Stomach smooth muscle (tissue), 2 donors: ENCODE data around the gene MOCS2.
A peak's percentile ranks its signal among the peaks of the same experiment; 100 is the strongest.

Experiments
- H3K27ac ChIP-seq: one replicate; pipeline ENCODE4 v1.7.0; 2013; ENCODE audit warnings: mild to moderate bottlenecking, low read length, inconsistent platforms
- H3K27me3 ChIP-seq, 2 donors: one replicate each; pipeline ENCODE4 v1.7.0; 2013; ENCODE audit warnings: low read length in 2 of 2; ENCODE audit not compliant: insufficient read depth in 2 of 2, control insufficient read depth in 1 of 2
- H3K36me3 ChIP-seq, 2 donors: one replicate each; pipeline ENCODE4 v1.7.0; 2013; ENCODE audit warnings: low read length in 2 of 2; ENCODE audit not compliant: control insufficient read depth in 2 of 2, insufficient read depth in 2 of 2
- H3K4me1 ChIP-seq: one replicate; pipeline ENCODE4 v1.7.0; 2013; ENCODE audit warnings: low read length; ENCODE audit not compliant: control insufficient read depth, insufficient read depth
- H3K4me3 ChIP-seq, 2 donors: one replicate each; pipeline ENCODE4 v1.7.0; 2013; ENCODE audit warnings: low read length in 2 of 2
- H3K9ac ChIP-seq, 2 donors: one replicate each; pipeline ENCODE4 v1.7.0; 2013; ENCODE audit warnings: low read length in 2 of 2, mild to moderate bottlenecking in 1 of 2
- H3K9me3 ChIP-seq, 2 donors: one replicate each; pipeline ENCODE4 v1.7.0; 2013; ENCODE audit warnings: low read length in 2 of 2; ENCODE audit not compliant: control insufficient read depth in 2 of 2
- donor health status: healthy.
- donor health status: Pancreatic carcinoma.

The MOCS2 gene

GRCh38 chr5:53095217-53095616 lies 14.3 kb downstream of the MOCS2 start:
- Histone ChIP-seq H3K9ac (no peak overlapping the region), H3K36me3 (peaks cover 17 to 18% of the 10 kb centered on the region in 2 donors), H3K9me3 (no peaks in the 10 kb centered on the region), H3K27me3 (no peaks in the 10 kb centered on the region), H3K4me1 (no peaks in the 10 kb centered on the region), H3K4me3 (peak overlapping the region in 1 of 2 donors; percentile 35), H3K27ac (peak overlapping the region; percentile 18)

- Histone ChIP-seq H3K27ac (no peak overlapping the region), H3K27me3 (no peaks in the 10 kb centered on the region), H3K9ac (no peak overlapping the region), H3K4me3 (no peak overlapping the region), H3K4me1 (no peaks in the 10 kb centered on the region), H3K36me3 (peaks cover 5% of the 10 kb centered on the region in 2 donors), H3K9me3 (no peaks in the 10 kb centered on the region)
Measured at GRCh38 chr5:53092242-53092641, 17.3 kb downstream of the MOCS2 start.

- no peaks in the 10 kb centered on the region for H3K36me3 ChIP-seq
- no peak overlapping the region for H3K9ac ChIP-seq
- no peak overlapping the region for H3K4me3 ChIP-seq
- no peaks in the 10 kb centered on the region for H3K9me3 ChIP-seq
- H3K27ac ChIP-seq = no peak overlapping the region
- H3K27me3 ChIP-seq = no peaks in the 10 kb centered on the region
- H3K4me1 ChIP-seq = no peaks in the 10 kb centered on the region
Measured at GRCh38 chr5:53091289-53091688, 18.3 kb downstream of the MOCS2 start.

- H3K27ac ChIP-seq = no peak overlapping the region
- H3K36me3 ChIP-seq = no peaks in the 10 kb centered on the region
- no peak overlapping the region for H3K9ac ChIP-seq
- no peaks in the 10 kb centered on the region for H3K9me3 ChIP-seq
- H3K4me3 ChIP-seq = no peak overlapping the region
- H3K27me3 ChIP-seq = no peaks in the 10 kb centered on the region
- H3K4me1 ChIP-seq = no peaks in the 10 kb centered on the region
Measured at GRCh38 chr5:53090229-53090628, 19.3 kb downstream of the MOCS2 start.

GRCh38 chr5:53089481-53089991 lies 20.0 kb downstream of the MOCS2 start:
- Histone ChIP-seq H3K4me1 (no peaks in the 10 kb centered on the region), H3K9ac (no peak overlapping the region), H3K27ac (no peak overlapping the region), H3K9me3 (no peaks in the 10 kb centered on the region), H3K27me3 (no peaks in the 10 kb centered on the region), H3K36me3 (no peaks in the 10 kb centered on the region), H3K4me3 (no peak overlapping the region)

GRCh38 chr5:53087621-53088121 lies 21.9 kb downstream of the MOCS2 start:
- Histone ChIP-seq H3K27ac (no peak overlapping the region), H3K4me3 (no peak overlapping the region), H3K36me3 (peaks cover 0 to 4% of the 10 kb centered on the region in 2 donors), H3K27me3 (no peaks in the 10 kb centered on the region), H3K9me3 (no peaks in the 10 kb centered on the region), H3K4me1 (no peaks in the 10 kb centered on the region), H3K9ac (no peak overlapping the region)

GRCh38 chr5:53087171-53087570 lies 22.4 kb downstream of the MOCS2 start:
- H3K9me3 ChIP-seq = no peaks in the 10 kb centered on the region
- no peak overlapping the region for H3K27ac ChIP-seq
- peaks cover 0 to 4% of the 10 kb centered on the region in 2 donors for H3K36me3 ChIP-seq
- no peak overlapping the region for H3K9ac ChIP-seq
- H3K27me3 ChIP-seq = no peaks in the 10 kb centered on the region
- no peak overlapping the region for H3K4me3 ChIP-seq
- H3K4me1 ChIP-seq = no peaks in the 10 kb centered on the region

GRCh38 chr5:53084546-53085255 lies 24.9 kb downstream of the MOCS2 start:
- Histone ChIP-seq H3K36me3 (peaks cover 0 to 4% of the 10 kb centered on the region in 2 donors), H3K9me3 (no peaks in the 10 kb centered on the region), H3K27ac (no peak overlapping the region), H3K4me1 (no peaks in the 10 kb centered on the region), H3K9ac (no peak overlapping the region), H3K27me3 (no peaks in the 10 kb centered on the region), H3K4me3 (no peak overlapping the region)

- Histone ChIP-seq H3K27me3 (no peaks in the 10 kb centered on the region), H3K4me1 (no peaks in the 10 kb centered on the region), H3K9ac (no peak overlapping the region), H3K36me3 (peaks cover 0 to 4% of the 10 kb centered on the region in 2 donors), H3K4me3 (no peak overlapping the region), H3K27ac (no peak overlapping the region), H3K9me3 (no peaks in the 10 kb centered on the region)
Measured at GRCh38 chr5:53083927-53084326, 25.6 kb downstream of the MOCS2 start.

- H3K27me3 ChIP-seq = no peaks in the 10 kb centered on the region
- H3K9ac ChIP-seq = no peak overlapping the region
- no peaks in the 10 kb centered on the region for H3K4me1 ChIP-seq
- H3K9me3 ChIP-seq = no peaks in the 10 kb centered on the region
- peaks cover 4 to 6% of the 10 kb centered on the region in 2 donors for H3K36me3 ChIP-seq
- H3K27ac ChIP-seq = no peak overlapping the region
- H3K4me3 ChIP-seq = no peak overlapping the region
Measured at GRCh38 chr5:53080271-53080670, 29.3 kb downstream of the MOCS2 start.

GRCh38 chr5:53076014-53076583 lies 33.5 kb downstream of the MOCS2 start:
- Histone ChIP-seq H3K9ac (no peak overlapping the region), H3K27me3 (no peaks in the 10 kb centered on the region), H3K27ac (no peak overlapping the region), H3K9me3 (no peaks in the 10 kb centered on the region), H3K4me1 (no peaks in the 10 kb centered on the region), H3K36me3 (peaks cover 0 to 6% of the 10 kb centered on the region in 2 donors), H3K4me3 (no peak overlapping the region)
